NCI-H1694 treated with DMSO at 0.1 percent for 48 hours (cell line): ENCODE data around the gene UBE2V1.
"Not testable (repeated sequence)": the region's sequence is repeated elsewhere in the genome, so short reads cannot be mapped to it uniquely, and the experiment has no call there.

ENCODE experiments used
- DNase-seq: peaks from one replicate; lab custom pipeline; 2025; lab: John Stamatoyannopoulos, UW

UBE2V1 gene

DNA sequence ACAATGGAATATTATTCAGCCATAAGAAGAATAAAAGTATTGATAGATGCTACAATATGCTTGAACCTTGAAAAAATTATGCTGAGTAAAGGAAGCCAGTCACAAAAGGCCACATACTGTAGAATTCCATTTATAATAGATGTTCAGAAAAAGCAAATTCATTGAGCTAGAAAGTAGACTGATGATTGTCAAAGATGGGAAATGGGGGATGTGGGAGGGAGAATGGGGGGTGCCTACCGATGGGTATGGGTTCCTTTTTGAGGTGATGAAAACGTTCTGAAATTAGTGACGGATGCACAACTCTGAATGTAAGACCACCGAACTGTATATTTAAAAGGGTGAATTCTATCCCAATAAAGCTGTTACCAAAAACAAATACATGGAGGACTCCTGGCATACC is 18.4 kb downstream of the UBE2V1 start:
- DNase-seq = no peak

GRCh38 chr20:50093240-50093639 is 19.7 kb downstream of the UBE2V1 start:
- no peak for DNase-seq

- no peak for DNase-seq
These were observed 20.5 kb downstream of the UBE2V1 start for GRCh38 chr20:50092436-50092835.

DNA sequence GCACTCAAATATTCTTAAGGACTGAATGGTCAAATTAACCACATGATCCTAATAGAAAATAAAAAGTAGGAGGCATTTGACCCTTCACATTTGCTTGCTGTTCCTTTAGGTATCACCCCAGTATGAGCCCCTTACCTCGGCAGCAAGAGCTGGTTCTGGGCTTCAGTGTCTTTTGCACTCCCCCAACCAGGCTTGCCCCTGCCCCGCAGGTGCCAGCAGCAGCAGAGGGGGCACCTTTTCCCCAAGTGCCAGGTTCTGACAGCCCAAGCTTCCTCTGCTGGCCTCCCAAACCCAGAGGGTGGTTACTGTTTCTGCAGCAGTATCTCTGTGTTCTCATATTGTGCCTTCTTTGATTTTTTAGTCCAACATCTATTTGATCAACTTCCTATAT is 23.2 kb downstream of the UBE2V1 start:
- no peak for DNase-seq

DNA sequence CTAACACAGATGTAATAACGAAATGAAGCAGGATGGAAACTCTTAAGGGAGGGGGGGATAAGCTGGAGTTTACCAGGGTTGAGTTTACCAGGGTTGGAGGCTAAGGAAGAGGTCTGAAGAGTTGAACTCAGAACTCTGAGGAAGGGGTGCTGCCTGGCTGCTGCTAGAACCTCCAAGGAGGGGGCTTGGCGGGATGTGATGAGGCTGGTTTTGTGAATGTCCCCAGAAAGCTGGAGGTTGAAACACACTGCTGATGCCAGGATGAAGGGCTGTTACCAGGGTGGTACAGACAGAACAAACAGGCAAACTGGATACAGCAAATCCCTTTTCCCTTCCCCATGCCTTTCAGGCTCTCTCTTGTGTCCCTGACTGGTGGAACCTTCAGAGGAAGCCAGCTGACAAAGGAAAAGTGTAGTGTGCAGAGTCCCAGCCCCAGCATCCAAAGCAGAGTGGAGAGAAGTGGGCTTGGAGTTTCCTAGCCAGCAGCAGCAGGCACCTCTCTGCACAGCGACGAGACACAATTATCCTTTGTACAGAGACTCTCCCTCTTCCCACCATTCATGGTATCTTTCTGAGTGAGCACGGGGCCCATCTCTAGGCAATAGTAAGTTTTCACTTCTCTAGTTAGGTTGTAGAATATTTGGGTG is 23.7 kb downstream of the UBE2V1 start:
- DNase-seq = no peak

GRCh38 chr20:50088022-50088421 is 24.9 kb downstream of the UBE2V1 start:
- DNase-seq = no peak

- DNase-seq = peak; percentile 56
These were observed 27.2 kb downstream of the UBE2V1 start for GRCh38 chr20:50085481-50086365.

DNA sequence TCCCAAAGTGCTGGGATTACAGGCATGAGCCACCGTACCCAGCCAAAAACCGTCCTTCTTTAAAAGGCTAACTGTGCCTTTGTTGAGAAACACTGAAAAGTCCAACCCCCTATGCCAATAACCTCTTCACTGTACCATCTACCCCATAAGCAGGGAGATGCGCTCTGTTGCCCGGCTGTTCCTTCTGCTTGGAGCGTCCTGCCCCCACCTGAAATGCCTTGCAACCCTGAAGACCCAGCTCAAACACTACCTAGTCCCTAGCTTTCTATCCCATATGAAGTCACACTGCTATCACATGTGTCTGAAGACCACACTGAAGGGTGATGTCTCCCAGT is 27.8 kb downstream of the UBE2V1 start:
- DNase-seq = no peak

GRCh38 chr20:50083034-50083433 is 29.9 kb downstream of the UBE2V1 start:
- DNase-seq = no peak

DNA sequence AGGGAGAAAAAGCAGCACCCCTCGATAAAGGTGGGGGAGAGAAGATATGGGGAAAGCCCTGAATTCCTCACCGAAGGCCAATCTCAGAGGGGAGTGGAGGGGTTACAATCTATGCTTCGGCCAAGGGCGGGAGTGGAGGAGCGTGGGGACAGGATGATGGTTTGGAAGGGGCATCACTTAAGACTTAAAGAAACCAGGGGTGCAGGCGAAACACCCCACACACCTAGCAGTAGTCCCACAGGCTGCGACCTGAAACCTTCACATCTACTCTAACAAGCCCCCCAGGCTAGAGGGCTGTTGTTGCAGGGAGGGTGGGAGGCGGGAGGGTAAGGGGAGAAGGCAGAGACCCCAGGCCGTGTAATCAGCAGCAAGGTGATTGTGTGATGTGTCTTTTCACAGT is 30.9 kb downstream of the UBE2V1 start:
- DNase-seq = not testable (repeated sequence)

DNA sequence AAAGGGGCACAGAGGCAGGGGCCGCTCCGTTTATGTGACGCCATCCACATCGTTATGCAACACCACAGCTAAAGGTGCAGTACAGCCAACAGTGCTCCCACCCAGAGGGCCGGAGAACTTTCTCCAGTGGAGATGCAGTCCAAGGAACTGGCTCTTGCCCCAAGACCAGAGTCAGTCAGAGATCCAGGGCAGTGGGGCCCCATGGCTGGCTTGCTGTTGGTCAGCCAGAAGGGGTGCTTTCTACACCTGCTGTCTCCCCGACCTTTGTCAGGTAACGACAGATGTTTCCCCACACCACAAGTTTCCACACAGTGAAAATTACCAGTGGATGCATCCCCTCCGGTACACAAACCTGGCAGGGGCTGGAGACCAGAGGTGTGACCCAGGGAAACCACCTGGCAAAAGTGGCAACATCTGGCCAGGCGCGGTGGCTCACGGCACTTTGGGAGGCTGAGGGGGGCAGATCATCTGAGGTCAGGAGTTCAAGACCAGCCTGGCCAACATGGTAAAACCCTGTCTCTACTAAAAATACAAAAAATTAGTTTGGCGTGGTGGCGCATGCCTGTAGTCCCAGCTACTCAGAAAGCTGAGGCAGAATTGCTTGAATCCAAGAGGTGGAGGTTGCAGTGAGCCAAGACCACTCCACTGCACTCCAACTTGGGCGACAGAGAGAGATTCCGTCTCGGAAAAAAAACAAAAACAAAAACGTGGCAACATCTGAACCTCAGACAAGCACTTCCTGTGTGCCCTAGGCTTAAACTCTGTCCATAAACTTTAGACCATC is 34.9 kb downstream of the UBE2V1 start:
- DNase-seq = no peak

DNA sequence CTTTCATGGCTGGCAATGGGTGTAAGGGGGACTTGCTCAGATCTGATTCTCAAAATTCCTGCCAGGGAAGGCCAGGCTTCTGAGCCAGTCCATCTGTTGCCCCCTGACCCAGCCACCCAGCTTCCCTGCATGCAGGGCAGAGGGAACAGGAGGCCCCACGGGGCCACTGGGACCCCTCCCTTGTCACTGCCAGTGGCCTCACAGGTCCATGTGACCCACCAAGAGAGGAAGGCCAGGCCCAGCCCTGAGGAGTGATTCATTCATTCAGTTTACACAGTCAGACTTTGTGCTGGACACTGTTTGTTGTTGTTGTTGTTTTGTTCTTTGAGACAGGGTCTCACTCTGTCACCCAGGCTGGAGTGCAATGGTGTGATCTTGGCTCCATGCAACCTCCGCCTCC is 39.5 kb downstream of the UBE2V1 start:
- no peak for DNase-seq

DNA sequence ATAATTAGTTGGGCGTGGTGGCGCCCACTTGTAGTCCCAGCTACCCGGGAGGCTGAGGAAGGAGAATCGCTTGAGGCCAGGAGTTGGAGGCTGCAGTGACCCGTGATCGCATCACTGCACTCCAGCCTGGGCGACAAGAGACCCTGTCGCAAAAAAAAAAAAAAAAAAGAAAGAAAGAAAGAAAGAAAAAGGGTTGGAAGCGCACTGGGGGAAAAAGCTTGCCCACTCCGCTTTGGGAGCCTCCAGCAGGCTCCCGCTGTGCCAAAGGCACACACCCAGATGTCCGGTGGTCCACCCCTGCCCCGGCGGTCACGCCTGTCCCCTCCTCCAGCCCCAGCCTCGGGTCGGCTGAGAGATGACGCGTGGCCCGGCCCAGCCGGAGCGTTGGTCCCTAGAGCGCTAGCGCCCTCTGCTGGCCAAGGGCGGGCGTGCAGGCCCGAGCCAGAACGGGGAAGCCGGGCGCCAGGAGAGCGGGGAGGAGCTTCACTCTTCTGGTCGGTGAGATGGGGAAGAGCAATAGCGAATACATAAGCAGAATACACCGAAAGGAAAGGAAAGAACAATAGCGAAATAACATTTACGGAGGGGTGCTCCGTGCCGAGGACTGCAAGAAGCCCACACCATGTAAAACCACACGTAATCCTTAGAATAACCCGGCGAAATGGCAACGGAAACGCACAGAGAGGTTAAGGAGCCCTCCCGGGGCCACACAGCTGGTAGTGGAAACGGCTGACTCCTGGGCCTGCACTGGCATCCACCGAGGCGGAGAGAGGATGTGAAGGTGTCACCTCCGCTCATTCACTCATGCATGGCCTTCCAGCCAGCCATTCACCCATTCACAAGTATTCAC is 41.7 kb downstream of the UBE2V1 start:
- peak; percentile 77 for DNase-seq

- DNase-seq = no peak
These were observed 42.6 kb downstream of the UBE2V1 start for GRCh38 chr20:50070361-50070760.

- no peak for DNase-seq
These were observed 44.8 kb downstream of the UBE2V1 start for GRCh38 chr20:50068041-50068651.

DNA sequence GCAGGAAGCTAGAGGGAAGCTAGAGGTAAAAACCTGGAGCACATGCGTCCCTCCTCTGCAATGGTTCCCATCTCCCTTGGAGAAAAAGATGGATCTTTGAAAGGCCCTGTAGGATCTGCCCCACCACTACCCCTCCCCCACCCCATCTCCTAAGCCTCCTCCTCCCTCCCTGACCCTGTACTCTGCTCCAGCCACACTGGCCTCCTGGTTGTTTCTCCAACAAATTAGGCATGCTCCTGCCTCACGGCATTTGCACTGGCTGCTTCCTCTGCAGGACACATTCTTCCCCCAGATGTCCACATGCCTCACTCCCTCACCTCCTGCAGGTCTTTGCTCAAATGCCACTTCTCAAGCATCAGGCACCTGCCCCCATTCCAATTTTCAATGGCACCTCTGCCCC is 45.5 kb downstream of the UBE2V1 start:
- no peak for DNase-seq

DNA sequence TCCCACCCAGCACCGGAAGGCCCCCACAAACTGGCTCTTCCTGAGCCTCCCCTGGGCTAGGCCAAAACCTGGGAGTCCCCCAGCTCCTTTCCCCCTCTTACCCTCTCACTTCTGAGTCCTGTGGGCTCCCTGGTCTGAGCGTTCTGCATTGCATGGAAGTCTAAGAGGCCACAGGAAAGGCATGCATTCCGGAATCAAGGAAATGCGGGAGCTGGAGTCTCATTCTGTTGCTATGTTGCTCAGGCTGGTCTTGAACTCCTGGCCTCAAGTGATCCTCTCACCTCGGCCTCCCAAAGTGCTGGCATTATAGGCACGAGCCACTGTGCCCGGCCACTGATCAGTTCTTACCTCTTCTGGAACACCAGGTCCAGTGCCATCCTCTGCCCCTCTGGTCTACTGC is 45.9 kb downstream of the UBE2V1 start:
- no peak for DNase-seq

- no peak for DNase-seq
These were observed 46.7 kb downstream of the UBE2V1 start for GRCh38 chr20:50066161-50066834.

DNA sequence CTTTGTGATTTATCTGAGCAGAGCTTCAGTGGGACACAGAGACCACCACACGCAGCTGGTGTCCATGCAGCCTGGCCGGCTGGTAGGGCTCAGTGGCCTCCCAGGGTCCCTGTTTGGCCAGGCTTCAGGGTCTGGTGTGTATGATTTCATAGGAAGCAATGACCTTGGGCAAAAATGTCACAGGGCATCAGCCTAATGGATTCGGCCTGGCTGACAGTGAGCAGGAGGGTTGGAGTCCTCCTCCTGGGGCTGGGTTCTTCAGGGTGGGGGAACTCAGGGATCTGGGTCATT is 47.7 kb downstream of the UBE2V1 start:
- no peak for DNase-seq

GRCh38 chr20:50063763-50064162 is 49.2 kb downstream of the UBE2V1 start:
- DNase-seq = not testable (repeated sequence)
